Ovary (tissue), 3 donors: ENCODE measurements around the gene OR5K3.

ENCODE experiments used
- CTCF ChIP-seq, 3 donors: fragments of 450-650 bp in 2 of 3; fragments of 200-600 bp in 1 of 3; IDR thresholded peaks; one replicate each; pipeline versions ENCODE4 v1.5.1 to v1.8.0; 2016 to 2022; ENCODE audit warnings: antibody characterized with exemption in 3 of 3, mild to moderate bottlenecking in 1 of 3
- EP300 ChIP-seq: sonication (generic); formaldehyde crosslinking; IDR thresholded peaks from one replicate; pipeline ENCODE4 v1.6.1; 2017; ENCODE audit warnings: antibody characterized with exemption
- POLR2A ChIP-seq: fragments of 450-650 bp; IDR thresholded peaks from one replicate; pipeline ENCODE4 v1.6.1; 2017; ENCODE audit warnings: antibody characterized with exemption, mild to moderate bottlenecking, moderate library complexity
- donor health status: DM: no; HTN: no; CAD: no.

- TF ChIP-seq CTCF (IDR thresholded peaks at IDR 0.05) (no peak), POLR2A (no peak), EP300 (no peak)
Measured at GRCh38 chr3:98350082-98350481, 40.4 kb upstream of the OR5K3 start.
